Mesenchymal stem cell (in vitro differentiated cells and primary cell): ENCODE results near the gene IL1RAPL1. TPM values are rescaled to one million over a fixed set of nuclear protein-coding genes. Genes with fewer than 3 reads are reported as not detected.
A peak's percentile ranks its signal among the peaks of the same experiment; 100 is the strongest.

Source experiments
- DNase-seq: peaks from one replicate; pipeline ENCODE4 v3.0.0-alpha.2; 2013
- H2AFZ ChIP-seq: one replicate; pipeline ENCODE4 v1.6.1; 2013; ENCODE audit warnings: low read depth, mild to moderate bottlenecking, control low read depth, inconsistent platforms, low read length, moderate library complexity
- H2AK5ac ChIP-seq: 2 replicates; pipeline ENCODE4 v1.6.1; 2013; ENCODE audit warnings: low read length, moderate library complexity, mild to moderate bottlenecking, inconsistent platforms; ENCODE audit not compliant: severe bottlenecking
- H2BK120ac ChIP-seq: one replicate; pipeline ENCODE4 v1.6.1; 2013; ENCODE audit warnings: low read depth, mild to moderate bottlenecking, inconsistent platforms, low read length, moderate library complexity
- H2BK12ac ChIP-seq, 2 experiments: one replicate each; pipeline ENCODE4 v1.6.1; 2013; ENCODE audit warnings: inconsistent platforms in 2 of 2, low read length in 2 of 2, mild to moderate bottlenecking in 2 of 2, moderate library complexity in 2 of 2, control low read depth in 1 of 2
- H2BK15ac ChIP-seq: one replicate; pipeline ENCODE4 v1.6.1; 2013; ENCODE audit warnings: mild to moderate bottlenecking, low read depth, inconsistent platforms; ENCODE audit not compliant: poor library complexity, severe bottlenecking
- H2BK5ac ChIP-seq: 2 replicates; pipeline ENCODE4 v1.6.1; 2013; ENCODE audit warnings: low read depth, mild to moderate bottlenecking, low read length, control low read depth, inconsistent platforms; ENCODE audit not compliant: poor library complexity, severe bottlenecking
- H3K14ac ChIP-seq, 2 experiments: one replicate each; pipeline ENCODE4 v1.6.1; 2013; ENCODE audit warnings: inconsistent platforms in 2 of 2, low read length in 2 of 2, control low read depth in 1 of 2, mild to moderate bottlenecking in 1 of 2, moderate library complexity in 1 of 2
- H3K18ac ChIP-seq, 2 experiments: one replicate each; pipeline ENCODE4 v1.6.1; 2013; ENCODE audit warnings: inconsistent platforms in 2 of 2, low read length in 2 of 2, control low read depth in 1 of 2, low read depth in 1 of 2, mild to moderate bottlenecking in 1 of 2
- H3K23ac ChIP-seq, 2 experiments: one replicate each; pipeline ENCODE4 v1.6.1; 2013; ENCODE audit warnings: inconsistent platforms in 2 of 2, low read length in 2 of 2, mild to moderate bottlenecking in 2 of 2, moderate library complexity in 2 of 2, control low read depth in 1 of 2
- H3K27ac ChIP-seq: 2 replicates; pipeline ENCODE4 v1.5.1; 2013; ENCODE audit warnings: mild to moderate bottlenecking, moderate library complexity, low read length, control low read depth, inconsistent platforms; ENCODE audit not compliant: poor library complexity, severe bottlenecking
- H3K27me3 ChIP-seq, 2 experiments: 2 replicates each; pipeline versions ENCODE4 v1.6.1 to v1.7.0; 2013; ENCODE audit warnings: low read length in 2 of 2, mild to moderate bottlenecking in 2 of 2, moderate library complexity in 2 of 2, control low read depth in 1 of 2, inconsistent platforms in 1 of 2; ENCODE audit not compliant: control insufficient read depth in 1 of 2, insufficient read depth in 1 of 2
- H3K36me3 ChIP-seq, 2 experiments: 2 replicates each; pipeline versions ENCODE4 v1.6.1 to v1.7.0; 2013; ENCODE audit warnings: low read length in 2 of 2, control low read depth in 1 of 2, inconsistent platforms in 1 of 2, low read depth in 1 of 2, mild to moderate bottlenecking in 1 of 2; ENCODE audit not compliant: insufficient read depth in 2 of 2, control insufficient read depth in 1 of 2
- H3K4ac ChIP-seq, 2 experiments: one replicate each; pipeline ENCODE4 v1.6.1; 2013; ENCODE audit warnings: inconsistent platforms in 2 of 2, low read length in 2 of 2, mild to moderate bottlenecking in 2 of 2, moderate library complexity in 2 of 2, control low read depth in 1 of 2, low read depth in 1 of 2
- H3K4me1 ChIP-seq: 2 replicates; pipeline ENCODE4 v1.6.1; 2013; ENCODE audit warnings: low read depth, low read length, control low read depth; ENCODE audit not compliant: control insufficient read depth, insufficient read depth
- H3K4me2 ChIP-seq: 2 replicates; pipeline ENCODE4 v1.6.1; 2013; ENCODE audit warnings: low read length, mild to moderate bottlenecking, inconsistent platforms; ENCODE audit not compliant: poor library complexity, severe bottlenecking
- H3K4me3 ChIP-seq, 2 experiments: 2 replicates each; pipeline versions ENCODE4 v1.5.1 to v1.7.0; 2013; ENCODE audit warnings: low read length in 2 of 2, mild to moderate bottlenecking in 2 of 2, control low read depth in 1 of 2, low read depth in 1 of 2; ENCODE audit not compliant: insufficient read depth in 1 of 2
- H3K79me1 ChIP-seq: replicated peaks from 2 replicates; pipeline ENCODE4 v1.6.1; 2013; ENCODE audit warnings: mild to moderate bottlenecking, control low read depth, low read length, inconsistent platforms; ENCODE audit not compliant: poor library complexity, severe bottlenecking
- H3K9ac ChIP-seq: 2 replicates; pipeline ENCODE4 v1.7.0; 2013; ENCODE audit warnings: mild to moderate bottlenecking, low read length, moderate library complexity
- H3K9me3 ChIP-seq: 2 replicates; pipeline ENCODE4 v1.7.0; 2013; ENCODE audit warnings: mild to moderate bottlenecking, low read length; ENCODE audit not compliant: control insufficient read depth
- H4K8ac ChIP-seq: one replicate; pipeline ENCODE4 v1.6.1; 2013; ENCODE audit warnings: inconsistent platforms, mild to moderate bottlenecking, low read length, moderate library complexity
- H4K91ac ChIP-seq: one replicate; pipeline ENCODE4 v1.6.1; 2013; ENCODE audit warnings: mild to moderate bottlenecking, low read length, inconsistent platforms
- WGBS: methylation state at CpG from one replicate; pipeline ENCODE4 v1.1.7; 2013; ENCODE audit warnings: mixed read lengths; 5-methylcytosine and 5-hydroxymethylcytosine counted together
- polyA plus RNA-seq, 2 experiments: library from polyadenylated mRNA; stranded (reverse); fragments of 200-250 nt; gene quantifications; one replicate each; pipeline ENCODE4 v1.2.3, GENCODE V29; 2013

IL1RAPL1 gene
- 0.48 TPM for polyA plus RNA-seq (2013, experiment 1 of 2)
- 0.49 TPM for polyA plus RNA-seq (2013, experiment 2 of 2)

DNA sequence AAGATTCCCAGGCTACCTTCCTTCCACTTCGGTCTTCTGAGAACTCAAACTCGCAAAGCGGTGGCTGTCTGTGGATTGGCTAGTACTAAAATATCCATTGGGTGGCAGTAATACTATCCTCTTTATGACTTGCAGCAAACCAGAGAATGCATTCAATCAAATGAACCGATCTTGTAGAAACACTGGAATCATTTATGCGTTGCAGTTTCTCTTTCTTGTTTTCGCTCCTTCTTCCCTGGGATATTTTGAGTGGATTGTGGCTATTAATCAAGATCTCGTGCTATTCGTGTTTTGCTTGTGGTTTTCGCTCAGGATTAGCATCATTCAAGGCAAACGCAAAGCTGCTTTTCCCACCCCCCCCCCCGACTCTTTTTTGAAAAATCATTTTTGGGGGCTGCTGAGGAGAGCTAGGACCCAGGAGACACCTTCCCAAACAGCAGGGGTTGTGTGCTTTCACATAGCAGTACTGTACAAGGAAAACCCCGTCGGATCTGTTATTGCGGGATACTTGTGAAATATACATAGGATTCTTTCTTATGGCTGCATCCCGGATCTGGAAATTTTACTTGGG lies at the start of gene IL1RAPL1:
Gene IL1RAPL1, plus strand, starts transcription at position 466 of the 571 bp plus-strand sequence.
- no peak within 1 kb of the TSS for H2AK5ac ChIP-seq
- no peaks in the 10 kb centered on the region for H3K79me1 ChIP-seq
- no peaks in the 10 kb centered on the region for H3K9me3 ChIP-seq
- H3K14ac ChIP-seq: no peak within 1 kb of the TSS
- H3K27me3 ChIP-seq: peaks cover 0 to 34% of the 10 kb centered on the region in 2 experiments
- DNase-seq: peak; percentile 76
- peak within 1 kb of the TSS; percentile 50 for H3K9ac ChIP-seq
- H3K23ac ChIP-seq: no peak within 1 kb of the TSS
- H3K4me1 ChIP-seq: no peaks in the 10 kb centered on the region
- no peak within 1 kb of the TSS for H4K91ac ChIP-seq
- H3K4me2 ChIP-seq: peak within 1 kb of the TSS; percentile 70
- no peak within 1 kb of the TSS for H2AFZ ChIP-seq
- H3K4me3 ChIP-seq: peak within 1 kb of the TSS in 1 of 2 experiments; percentile 72
- H2BK5ac ChIP-seq: no peak within 1 kb of the TSS
- WGBS: 13% methylated on average over 4 of the region's 15 CpGs
- H3K27ac ChIP-seq: no peak within 1 kb of the TSS
- H2BK120ac ChIP-seq: no peak within 1 kb of the TSS
- H3K18ac ChIP-seq: no peak within 1 kb of the TSS
- no peak within 1 kb of the TSS for H4K8ac ChIP-seq
- no peak within 1 kb of the TSS for H2BK12ac ChIP-seq
- H2BK15ac ChIP-seq: no peak within 1 kb of the TSS
- H3K36me3 ChIP-seq: no peaks in the 10 kb centered on the region
- no peak within 1 kb of the TSS for H3K4ac ChIP-seq

DNA sequence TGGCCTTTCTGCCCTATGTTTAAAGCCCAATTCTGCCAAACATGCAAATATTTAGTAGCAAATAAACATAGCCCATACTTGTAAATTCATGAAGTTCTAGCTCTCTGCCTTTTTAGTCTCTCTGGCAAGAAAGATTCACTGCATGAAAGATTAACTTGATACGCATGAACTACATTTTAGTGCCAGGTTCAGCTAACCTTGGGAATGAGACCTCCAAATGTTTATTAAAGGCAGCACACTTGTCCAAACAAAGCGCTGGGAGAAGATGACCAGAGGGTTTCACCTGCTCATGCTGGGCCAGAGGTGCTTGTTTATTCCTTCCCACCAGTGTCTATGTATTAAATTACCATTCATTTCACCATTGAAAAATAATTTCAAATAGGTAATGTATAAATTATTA lies 44.5 kb upstream of the IL1RAPL1 start:
- Histone ChIP-seq H3K27ac (no peak overlapping the region), H2AK5ac (no peak overlapping the region), H3K4me3 (no peak overlapping the region), H3K4ac (no peak overlapping the region), H3K9me3 (no peaks in the 10 kb centered on the region), H4K91ac (no peak overlapping the region), H2BK12ac (no peak overlapping the region), H3K4me1 (no peaks in the 10 kb centered on the region), H3K23ac (no peak overlapping the region), H3K14ac (no peak overlapping the region), H3K27me3 (no peaks in the 10 kb centered on the region), H2BK15ac (no peak overlapping the region), H3K36me3 (no peaks in the 10 kb centered on the region), H2BK120ac (no peak overlapping the region), H4K8ac (no peak overlapping the region), H3K4me2 (no peak overlapping the region), H3K18ac (no peak overlapping the region), H2AFZ (no peak overlapping the region), H3K9ac (no peak overlapping the region), H3K79me1 (no peaks in the 10 kb centered on the region), H2BK5ac (no peak overlapping the region)
- no peak for DNase-seq
- 90% methylated on average over 1 of the region's 2 CpGs for WGBS

DNA sequence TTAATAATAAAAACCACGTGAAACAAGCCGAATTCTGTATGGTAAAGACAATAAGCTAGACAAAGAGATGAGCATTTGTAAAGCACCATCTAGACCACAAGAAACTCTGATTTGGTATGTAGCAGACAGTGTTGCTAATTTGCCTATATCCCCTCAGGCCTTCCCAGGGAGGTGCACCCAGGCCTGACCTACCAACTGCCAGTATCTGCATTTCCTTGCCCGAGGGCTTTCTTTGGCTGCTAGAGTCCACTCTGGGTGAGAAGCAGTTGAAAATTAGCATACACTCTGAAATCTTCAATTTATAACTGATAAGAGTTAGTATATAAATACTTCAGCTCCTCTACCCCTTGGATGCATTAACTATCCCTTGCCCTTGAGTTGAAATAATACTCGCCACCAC lies 37.4 kb upstream of the IL1RAPL1 start:
- Histone ChIP-seq H3K9ac (no peak overlapping the region), H3K23ac (no peak overlapping the region), H2AFZ (no peak overlapping the region), H3K27me3 (no peaks in the 10 kb centered on the region), H3K36me3 (no peaks in the 10 kb centered on the region), H3K27ac (no peak overlapping the region), H2AK5ac (no peak overlapping the region), H3K18ac (no peak overlapping the region), H3K9me3 (no peaks in the 10 kb centered on the region), H3K4me3 (no peak overlapping the region), H2BK12ac (no peak overlapping the region), H2BK5ac (no peak overlapping the region), H4K91ac (no peak overlapping the region), H3K14ac (no peak overlapping the region), H2BK15ac (no peak overlapping the region), H4K8ac (no peak overlapping the region), H3K4me1 (no peaks in the 10 kb centered on the region), H3K79me1 (no peaks in the 10 kb centered on the region), H2BK120ac (no peak overlapping the region), H3K4me2 (no peak overlapping the region), H3K4ac (no peak overlapping the region)
- no peak for DNase-seq
- WGBS: 100% methylated on average over 1 of the region's 4 CpGs

DNA sequence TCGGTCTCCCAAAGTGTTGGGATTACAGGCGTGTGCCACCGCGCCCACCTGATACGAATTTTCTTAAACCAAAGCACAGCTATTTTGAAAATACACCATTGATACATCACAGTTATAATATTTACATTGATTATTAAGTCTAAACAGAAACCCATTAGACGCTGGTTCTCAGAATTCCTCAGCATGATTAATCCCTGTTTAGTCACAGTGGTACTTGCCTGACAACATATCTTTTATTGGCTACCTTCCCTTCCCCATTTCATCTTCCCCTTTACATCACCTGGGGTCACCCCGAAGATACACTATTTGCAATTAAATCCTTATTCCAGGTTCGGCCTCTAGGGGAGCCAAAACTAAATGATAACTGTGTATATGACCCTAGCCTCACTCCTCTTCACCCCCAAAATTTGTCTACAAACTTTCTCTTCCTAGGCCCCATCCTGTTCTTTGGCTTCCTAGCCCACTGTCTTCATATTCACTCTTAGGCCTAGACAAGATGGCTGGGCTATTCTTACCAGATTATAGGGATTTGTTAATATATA lies 36.8 kb upstream of the IL1RAPL1 start:
- Histone ChIP-seq H2AFZ (no peak overlapping the region), H3K27me3 (no peaks in the 10 kb centered on the region), H3K36me3 (no peaks in the 10 kb centered on the region), H3K9me3 (no peaks in the 10 kb centered on the region), H4K8ac (no peak overlapping the region), H3K4me1 (no peaks in the 10 kb centered on the region), H2BK5ac (no peak overlapping the region), H2BK15ac (no peak overlapping the region), H3K4ac (no peak overlapping the region), H2AK5ac (no peak overlapping the region), H3K23ac (no peak overlapping the region), H2BK120ac (no peak overlapping the region), H3K4me2 (no peak overlapping the region), H3K14ac (no peak overlapping the region), H3K4me3 (no peak overlapping the region), H2BK12ac (no peak overlapping the region), H3K9ac (no peak overlapping the region), H3K18ac (no peak overlapping the region), H3K79me1 (no peaks in the 10 kb centered on the region), H4K91ac (no peak overlapping the region), H3K27ac (no peak overlapping the region)
- 76% methylated on average over 3 of the region's 8 CpGs for WGBS
- no peak for DNase-seq
